Neuronal stem cell (in vitro differentiated cells): ENCODE measurements around the gene CDKN1B.

ENCODE experiments used
- DNase-seq: peaks from one replicate; pipeline ENCODE4 v3.0.0-alpha.2; 2013; ENCODE audit warnings: low spot score
- H2AFZ ChIP-seq: one replicate; pipeline ENCODE4 v1.6.1; 2013; ENCODE audit warnings: mild to moderate bottlenecking, low read length, inconsistent platforms
- H2AK5ac ChIP-seq: 2 replicates; pipeline ENCODE4 v1.6.1; 2013; ENCODE audit warnings: low read depth, mild to moderate bottlenecking, inconsistent platforms, low read length, moderate library complexity, mixed read lengths
- H2BK120ac ChIP-seq: 2 replicates; pipeline ENCODE4 v1.6.1; 2013; ENCODE audit warnings: low read depth, mild to moderate bottlenecking, inconsistent platforms, low read length, moderate library complexity, mixed read lengths
- H2BK12ac ChIP-seq: one replicate; pipeline ENCODE4 v1.6.1; 2013; ENCODE audit warnings: low read length, inconsistent platforms
- H2BK15ac ChIP-seq: 2 replicates; pipeline ENCODE4 v1.6.1; 2013; ENCODE audit warnings: mild to moderate bottlenecking, low read length, inconsistent platforms, mixed read lengths
- H2BK5ac ChIP-seq: one replicate; pipeline ENCODE4 v1.6.1; 2013; ENCODE audit warnings: inconsistent platforms, mild to moderate bottlenecking, low read length, moderate library complexity
- H3K14ac ChIP-seq: one replicate; pipeline ENCODE4 v1.6.1; 2013; ENCODE audit warnings: low read length, inconsistent platforms
- H3K18ac ChIP-seq: 2 replicates; pipeline ENCODE4 v1.6.1; 2013; ENCODE audit warnings: low read length, inconsistent platforms
- H3K23ac ChIP-seq: 2 replicates; pipeline ENCODE4 v1.6.1; 2013; ENCODE audit warnings: low read depth, mild to moderate bottlenecking, mixed read lengths, low read length, inconsistent platforms; ENCODE audit not compliant: poor library complexity
- H3K27ac ChIP-seq: replicated peaks from 3 replicates; pipeline ENCODE4 v1.5.1; 2013; ENCODE audit warnings: low read length, inconsistent platforms
- H3K27me3 ChIP-seq, 3 experiments: 2 replicates each; pipeline ENCODE4 v1.6.1; 2013; ENCODE audit warnings: low read length in 3 of 3, mild to moderate bottlenecking in 2 of 3, inconsistent platforms in 1 of 3, low read depth in 1 of 3, mixed read lengths in 1 of 3, moderate library complexity in 1 of 3; ENCODE audit not compliant: control insufficient read depth in 3 of 3, insufficient read depth in 3 of 3
- H3K36me3 ChIP-seq, 2 donors: replicated peaks in 1 of 2; 2 replicates each; pipeline ENCODE4 v1.6.1; 2013; ENCODE audit warnings: low read length in 2 of 2; ENCODE audit not compliant: control insufficient read depth in 2 of 2, insufficient read depth in 2 of 2
- H3K4ac ChIP-seq: 2 replicates; pipeline ENCODE4 v1.6.1; 2013; ENCODE audit warnings: inconsistent platforms, mild to moderate bottlenecking, low read length, moderate library complexity
- H3K4me1 ChIP-seq, 2 donors: 1 replicate in 1 of 2; 2 replicates in 1 of 2; pipeline ENCODE4 v1.6.1; 2013; ENCODE audit warnings: low read length in 2 of 2, low read depth in 1 of 2; ENCODE audit not compliant: control insufficient read depth in 2 of 2, insufficient read depth in 1 of 2
- H3K4me2 ChIP-seq: one replicate; pipeline ENCODE4 v1.6.1; 2013; ENCODE audit warnings: mild to moderate bottlenecking, low read length, inconsistent platforms; ENCODE audit not compliant: insufficient read depth, poor library complexity, severe bottlenecking
- H3K4me3 ChIP-seq, 2 donors: 2 replicates each; pipeline ENCODE4 v1.5.1; 2013; ENCODE audit warnings: low read length in 2 of 2, mild to moderate bottlenecking in 2 of 2, inconsistent platforms in 1 of 2, moderate library complexity in 1 of 2
- H3K79me1 ChIP-seq: one replicate; pipeline ENCODE4 v1.6.1; 2013; ENCODE audit warnings: low read depth, mild to moderate bottlenecking, inconsistent platforms, low read length, moderate library complexity
- H3K9ac ChIP-seq: one replicate; pipeline ENCODE4 v1.6.1; 2013; ENCODE audit warnings: mild to moderate bottlenecking, low read depth, low read length, inconsistent platforms; ENCODE audit not compliant: poor library complexity
- H3K9me3 ChIP-seq, 2 donors: replicated peaks in 1 of 2; 2 replicates each; pipeline versions ENCODE3 to v1.6.1; 2013; ENCODE audit warnings: low read length in 2 of 2, mild to moderate bottlenecking in 2 of 2, inconsistent platforms in 1 of 2, low read depth in 1 of 2, mixed read lengths in 1 of 2, moderate library complexity in 1 of 2; ENCODE audit not compliant: control insufficient read depth in 2 of 2, insufficient read depth in 1 of 2
- H4K8ac ChIP-seq: one replicate; pipeline ENCODE4 v1.6.1; 2013; ENCODE audit warnings: low read depth, mild to moderate bottlenecking, inconsistent platforms, low read length, moderate library complexity
- H4K91ac ChIP-seq: one replicate; pipeline ENCODE4 v1.6.1; 2013; ENCODE audit warnings: low read length, low read depth, mild to moderate bottlenecking, inconsistent platforms; ENCODE audit not compliant: poor library complexity
- WGBS, 2 donors: extraction: QIAGEN DNeasy Blood & Tissue Kit; methylation state at CpG; one replicate each; pipeline ENCODE4 v1.1.7; 2013; ENCODE audit warnings: missing lambda C conversion rate in 2 of 2, mixed read lengths in 1 of 2; ENCODE audit not compliant: insufficient read length in 2 of 2, insufficient replicate concordance in 1 of 2; ENCODE audit errors: extremely low coverage in 2 of 2; 5-methylcytosine and 5-hydroxymethylcytosine counted together

The CDKN1B gene

DNA sequence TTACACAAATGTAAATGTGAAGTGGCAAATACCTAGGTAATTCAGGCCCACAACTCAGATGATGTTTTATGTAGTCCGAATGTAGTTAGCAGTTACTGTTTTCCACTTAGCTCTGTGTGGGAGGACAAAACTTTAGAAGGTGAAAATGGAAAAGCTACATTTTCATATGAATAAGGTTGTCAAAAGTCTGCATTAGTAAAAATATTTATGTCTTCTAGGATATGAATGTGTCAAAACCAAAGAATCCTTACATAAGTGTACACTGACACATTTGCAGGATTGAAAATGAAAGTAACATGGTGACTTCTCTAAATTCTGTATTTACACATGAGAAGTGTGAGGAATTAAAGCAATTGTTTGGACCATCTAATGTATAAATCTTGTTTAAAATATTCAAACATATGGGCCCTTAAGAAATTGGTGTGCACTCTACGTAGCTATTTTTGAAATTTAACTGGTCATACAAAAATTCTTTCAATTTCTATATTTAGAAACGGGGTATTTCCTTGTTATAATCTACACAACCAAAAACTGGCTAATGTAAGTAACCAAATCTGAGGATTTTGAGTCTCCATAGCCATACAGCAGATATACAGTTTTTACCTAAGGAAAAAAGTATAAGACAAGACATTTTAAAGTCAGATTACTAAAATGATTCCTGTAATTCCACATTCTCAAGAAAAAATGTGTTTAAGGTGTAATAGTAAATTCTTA is 5.4 kb downstream of the CDKN1B start:
- peaks cover 5 to 53% of the 10 kb centered on the region in 2 donors for H3K36me3 ChIP-seq
- WGBS, 2 donors = no CpG with 5 or more reads among the region's 3 CpGs
- H2AK5ac ChIP-seq = no peak overlapping the region
- H3K4me2 ChIP-seq = no peak overlapping the region
- H2BK15ac ChIP-seq = no peak overlapping the region
- H2AFZ ChIP-seq = no peak overlapping the region
- no peak overlapping the region for H3K14ac ChIP-seq
- no peak overlapping the region for H3K27ac ChIP-seq
- H2BK120ac ChIP-seq = no peak overlapping the region
- H4K8ac ChIP-seq = no peak overlapping the region
- DNase-seq = no peak
- H3K4ac ChIP-seq = no peak overlapping the region
- H3K4me3 ChIP-seq = peak overlapping the region in 1 of 2 donors; percentile 84
- no peak overlapping the region for H3K9ac ChIP-seq
- H2BK5ac ChIP-seq = no peak overlapping the region
- H4K91ac ChIP-seq = no peak overlapping the region
- H3K27me3 ChIP-seq = no peaks in the 10 kb centered on the region
- no peak overlapping the region for H2BK12ac ChIP-seq
- no peaks in the 10 kb centered on the region for H3K79me1 ChIP-seq
- no peak overlapping the region for H3K23ac ChIP-seq
- peaks cover 3 to 28% of the 10 kb centered on the region in 2 donors for H3K4me1 ChIP-seq
- no peaks in the 10 kb centered on the region for H3K9me3 ChIP-seq
- no peak overlapping the region for H3K18ac ChIP-seq

GRCh38 chr12:12723149-12723680 is 6.0 kb downstream of the CDKN1B start:
- peak overlapping the region; percentile 89 for H2AFZ ChIP-seq
- no peak overlapping the region for H4K8ac ChIP-seq
- no CpG with 5 or more reads among the region's 11 CpGs for WGBS, 2 donors
- no peaks in the 10 kb centered on the region for H3K9me3 ChIP-seq
- H4K91ac ChIP-seq = peak overlapping the region; percentile 24
- peak overlapping the region; percentile 99 for H2BK5ac ChIP-seq
- H3K36me3 ChIP-seq = peaks cover 5 to 56% of the 10 kb centered on the region in 2 donors
- H3K9ac ChIP-seq = peak overlapping the region; percentile 98
- peak overlapping the region; percentile 100 for H3K14ac ChIP-seq
- peak overlapping the region; percentile 94 for H2BK15ac ChIP-seq
- no peak overlapping the region for H2BK120ac ChIP-seq
- no peak overlapping the region for H2BK12ac ChIP-seq
- H3K4ac ChIP-seq = peak overlapping the region; percentile 98
- H3K23ac ChIP-seq = peak overlapping the region; percentile 97
- DNase-seq = no peak
- H3K4me3 ChIP-seq = peak overlapping the region; percentile 84 to 98
- no peaks in the 10 kb centered on the region for H3K27me3 ChIP-seq
- H3K79me1 ChIP-seq = no peaks in the 10 kb centered on the region
- H2AK5ac ChIP-seq = peak overlapping the region; percentile 98
- H3K4me2 ChIP-seq = peak overlapping the region; percentile 98
- H3K4me1 ChIP-seq = peaks cover 3 to 28% of the 10 kb centered on the region in 2 donors
- peak overlapping the region; percentile 100 for H3K27ac ChIP-seq
- H3K18ac ChIP-seq = peak overlapping the region; percentile 100

- Histone ChIP-seq H3K18ac (peak overlapping the region; percentile 100), H2BK5ac (peak overlapping the region; percentile 99), H3K4me3 (peak overlapping the region; percentile 84 to 98), H3K4me2 (peak overlapping the region; percentile 98), H3K36me3 (peaks cover 5 to 51% of the 10 kb centered on the region in 2 donors), H3K23ac (peak overlapping the region; percentile 97), H3K9me3 (no peaks in the 10 kb centered on the region), H4K8ac (no peak overlapping the region), H2AFZ (peak overlapping the region; percentile 89), H2BK12ac (peak overlapping the region; percentile 94), H4K91ac (peak overlapping the region; percentile 24), H3K9ac (peak overlapping the region; percentile 98), H2BK120ac (peak overlapping the region; percentile 99), H3K79me1 (no peaks in the 10 kb centered on the region), H3K27me3 (no peaks in the 10 kb centered on the region), H3K4ac (peak overlapping the region; percentile 98), H3K4me1 (peaks cover 3 to 28% of the 10 kb centered on the region in 2 donors), H2AK5ac (peak overlapping the region; percentile 98), H3K14ac (peak overlapping the region; percentile 100), H3K27ac (peak overlapping the region; percentile 100), H2BK15ac (peak overlapping the region; percentile 94)
- no CpG with 5 or more reads among the region's 89 CpGs for WGBS, 2 donors
- DNase-seq = peak; percentile 41
Measured at GRCh38 chr12:12723681-12724420, 6.7 kb downstream of the CDKN1B start.
